GM23338 (cell line): ENCODE measurements around the gene CALHM5. TPM values are rescaled to one million over a fixed set of nuclear protein-coding genes. Genes with fewer than 3 reads are reported as not detected.
A peak's percentile ranks its signal among the peaks of the same experiment; 100 is the strongest.

Source experiments
- ATAC-seq: fragments of 200-7000 bp; cut with Tn5 transposase; 3 replicates; pipeline ENCODE4 v1.9.1; 2020
- DNase-seq: peaks from one replicate; pipeline ENCODE4 v3.0.0-alpha.2; 2015; ENCODE audit warnings: low spot score
- H2AFZ ChIP-seq: fragments of 200-600 bp; sonication (generic); 2 replicates; pipeline ENCODE4 v1.8.0; 2016; ENCODE audit warnings: antibody characterized with exemption, mild to moderate bottlenecking, moderate library complexity
- H3F3A ChIP-seq: fragments of 200-600 bp; sonication (generic); replicated peaks from 2 replicates; pipeline ENCODE4 v1.8.0; 2017; ENCODE audit warnings: antibody characterized with exemption, mixed run types, low read depth
- H3K27ac ChIP-seq: fragments of 200-600 bp; sonication (generic); 2 replicates; pipeline ENCODE4 v1.6.1; 2016; ENCODE audit warnings: low read depth
- H3K27me3 ChIP-seq: fragments of 200-600 bp; sonication (generic); 2 replicates; pipeline ENCODE4 v1.8.0; 2016; ENCODE audit warnings: mild to moderate bottlenecking, mixed run types, moderate library complexity; ENCODE audit not compliant: insufficient read depth
- H3K36me3 ChIP-seq: fragments of 200-600 bp; sonication (generic); 2 replicates; pipeline ENCODE4 v1.8.0; 2016; ENCODE audit warnings: mild to moderate bottlenecking; ENCODE audit not compliant: insufficient read depth
- H3K4me1 ChIP-seq: fragments of 200-600 bp; sonication (generic); 2 replicates; pipeline ENCODE4 v1.8.0; 2016; ENCODE audit warnings: mild to moderate bottlenecking, moderate library complexity; ENCODE audit not compliant: insufficient read depth
- H3K4me2 ChIP-seq: fragments of 200-600 bp; sonication (generic); 2 replicates; pipeline ENCODE4 v1.7.1; 2017; ENCODE audit warnings: mixed run types
- H3K4me3 ChIP-seq: fragments of 200-600 bp; sonication (generic); 2 replicates; pipeline ENCODE4 v1.6.1; 2016; ENCODE audit warnings: mixed run types
- H3K79me2 ChIP-seq: fragments of 200-600 bp; sonication (generic); replicated peaks from 2 replicates; pipeline ENCODE4 v1.8.0; 2017; ENCODE audit warnings: mild to moderate bottlenecking; ENCODE audit not compliant: insufficient read depth
- H3K9me2 ChIP-seq: fragments of 200-600 bp; sonication (generic); 2 replicates; pipeline ENCODE4 v1.8.0; 2017; ENCODE audit not compliant: insufficient read depth
- H4K20me1 ChIP-seq: fragments of 200-600 bp; sonication (generic); replicated peaks from 2 replicates; pipeline ENCODE4 v1.8.0; 2017; ENCODE audit warnings: mild to moderate bottlenecking; ENCODE audit not compliant: insufficient read depth
- H3K27ac Mint-ChIP-seq: 2 replicates; pipeline ENCODE4 v1.8.0; 2020; ENCODE audit warnings: inconsistent platforms, mild to moderate bottlenecking, moderate library complexity, mixed read lengths
- H3K27me3 Mint-ChIP-seq: 3 replicates; pipeline ENCODE4 v1.8.0; 2022; ENCODE audit warnings: low read depth, mild to moderate bottlenecking, moderate library complexity, mixed read lengths, inconsistent platforms; ENCODE audit not compliant: insufficient read depth, poor library complexity
- H3K36me3 Mint-ChIP-seq: 3 replicates; pipeline ENCODE4 v1.8.0; 2021; ENCODE audit warnings: low read depth, mild to moderate bottlenecking, inconsistent platforms, moderate library complexity, mixed read lengths
- H3K4me1 Mint-ChIP-seq: 3 replicates; pipeline ENCODE4 v1.8.0; 2020; ENCODE audit warnings: mild to moderate bottlenecking, inconsistent platforms, mixed read lengths
- H3K4me3 Mint-ChIP-seq: 3 replicates; pipeline ENCODE4 v1.8.0; 2021; ENCODE audit warnings: moderate library complexity, mild to moderate bottlenecking, inconsistent platforms, mixed read lengths
- H3K9me3 Mint-ChIP-seq: 3 replicates; pipeline ENCODE4 v1.8.0; 2020; ENCODE audit warnings: moderate library complexity, mild to moderate bottlenecking, inconsistent platforms, mixed read lengths
- CREB1 ChIP-seq: fragments of 250-450 bp; sonication (Bioruptor Pico); IDR thresholded peaks from 2 replicates; pipeline ENCODE4 v1.5.0; 2020; ENCODE audit warnings: low read depth, mild to moderate bottlenecking, moderate library complexity
- EZH2 ChIP-seq: fragments of 200-600 bp; sonication (generic); IDR thresholded peaks from one replicate; pipeline ENCODE4 v1.8.0; 2017; ENCODE audit warnings: antibody characterized with exemption, mild to moderate bottlenecking, low read depth; ENCODE audit not compliant: unreplicated experiment
- EZH2phosphoT487 ChIP-seq: fragments of 200-600 bp; sonication (generic); IDR thresholded peaks from one replicate; pipeline ENCODE4 v1.8.1; 2018; ENCODE audit warnings: antibody characterized with exemption; ENCODE audit not compliant: unreplicated experiment
- JUNB ChIP-seq: IDR thresholded peaks from one replicate; pipeline ENCODE4 v1.6.1; 2016; ENCODE audit warnings: antibody characterized with exemption; ENCODE audit not compliant: unreplicated experiment
- NANOG ChIP-seq: IDR thresholded peaks from 2 replicates; pipeline ENCODE4 v1.6.1; 2016; ENCODE audit warnings: antibody characterized with exemption, borderline replicate concordance
- POLR2AphosphoS5 ChIP-seq: IDR thresholded peaks from 2 replicates; pipeline ENCODE4 v1.6.1; 2016; ENCODE audit warnings: antibody characterized with exemption, low read depth
- STAT1 ChIP-seq: IDR thresholded peaks from one replicate; pipeline ENCODE4 v1.6.1; 2016; ENCODE audit warnings: antibody characterized with exemption; ENCODE audit not compliant: unreplicated experiment
- ZNF114 ChIP-seq: fragments of 250-450 bp; sonication (Bioruptor Pico); IDR thresholded peaks from 2 replicates; pipeline ENCODE4 v1.5.0; 2020; ENCODE audit warnings: mild to moderate bottlenecking, moderate library complexity
- ZNF331 ChIP-seq: fragments of 250-450 bp; sonication (Bioruptor Pico); IDR thresholded peaks from 2 replicates; pipeline ENCODE4 v1.5.0; 2020; ENCODE audit warnings: low read depth, mild to moderate bottlenecking, moderate library complexity
- polyA plus RNA-seq: library from polyadenylated mRNA; unstranded; fragments of >200 nt; fragmentation: Nextera tagmentation; extraction: Ambion mirVana; gene quantifications from 2 replicates; pipeline ENCODE4 v1.2.1, GENCODE V29; 2016
- total RNA-seq: library from RNA; depleted of rRNA; stranded (reverse); fragments of >200 nt; shearing (Covaris generic); gene quantifications from 2 replicates; pipeline ENCODE4 v1.2.3, GENCODE V29; 2014
- TF ChIP-seq, protein P1 (sequence below): IDR thresholded peaks from 2 replicates; pipeline ENCODE4 v1.6.1; 2016; ENCODE audit warnings: antibody characterized with exemption
- TF ChIP-seq, protein P2 (sequence below): fragments of 250-450 bp; sonication (Bioruptor Pico); IDR thresholded peaks from 2 replicates; pipeline ENCODE4 v1.5.0; 2020; ENCODE audit warnings: mild to moderate bottlenecking, moderate library complexity
- TF ChIP-seq, protein P3 (sequence below): IDR thresholded peaks from one replicate; pipeline ENCODE4 v1.6.1; 2018; ENCODE audit warnings: antibody characterized with exemption; ENCODE audit not compliant: unreplicated experiment
- TF ChIP-seq, protein P4 (sequence below), 2 experiments: fragments of 200-600 bp in 1 of 2; sonication (generic) in 1 of 2; conservative IDR thresholded peaks; 2 replicates each; pipeline versions ENCODE4 v1.5.1 to v1.6.1; 2016 to 2017; ENCODE audit warnings: antibody characterized with exemption in 2 of 2, low read depth in 2 of 2, mild to moderate bottlenecking in 2 of 2, moderate library complexity in 1 of 2

The CALHM5 gene
- total and polyA plus RNA-seq, 2 experiments from 2014 or later: 0.02 to 0.10 TPM

DNA sequence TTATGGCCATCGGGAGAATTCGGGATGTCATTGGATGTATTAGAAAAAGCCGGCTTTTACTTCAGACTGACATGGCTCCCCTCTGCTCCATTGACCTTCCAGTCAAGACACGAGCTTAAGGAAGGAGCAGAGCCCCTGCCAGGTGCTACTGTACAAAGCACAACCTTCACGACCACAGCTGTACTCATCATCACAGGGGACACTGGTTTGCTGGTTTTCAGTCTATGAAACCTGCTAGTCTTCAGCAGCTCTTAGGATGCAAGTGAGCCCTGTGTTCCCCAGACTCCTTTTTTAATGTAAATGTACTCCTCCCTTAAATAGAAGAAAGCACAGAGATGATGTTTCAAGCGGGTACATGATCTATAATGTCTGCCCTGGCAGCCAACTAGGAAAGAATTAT lies 35.9 kb downstream of the CALHM5 start:
- Mint-ChIP-seq H3K4me3 (no peak overlapping the region), H3K27me3 (no peaks in the 10 kb centered on the region), H3K4me1 (peaks cover 8% of the 10 kb centered on the region; the same call in 2 of the 3 replicates), H3K9me3 (no peaks in the 10 kb centered on the region), H3K27ac (no peak overlapping the region), H3K36me3 (no peaks in the 10 kb centered on the region)
- H3K9me2 ChIP-seq: no peaks in the 10 kb centered on the region
- TF ChIP-seq, protein P1, sequence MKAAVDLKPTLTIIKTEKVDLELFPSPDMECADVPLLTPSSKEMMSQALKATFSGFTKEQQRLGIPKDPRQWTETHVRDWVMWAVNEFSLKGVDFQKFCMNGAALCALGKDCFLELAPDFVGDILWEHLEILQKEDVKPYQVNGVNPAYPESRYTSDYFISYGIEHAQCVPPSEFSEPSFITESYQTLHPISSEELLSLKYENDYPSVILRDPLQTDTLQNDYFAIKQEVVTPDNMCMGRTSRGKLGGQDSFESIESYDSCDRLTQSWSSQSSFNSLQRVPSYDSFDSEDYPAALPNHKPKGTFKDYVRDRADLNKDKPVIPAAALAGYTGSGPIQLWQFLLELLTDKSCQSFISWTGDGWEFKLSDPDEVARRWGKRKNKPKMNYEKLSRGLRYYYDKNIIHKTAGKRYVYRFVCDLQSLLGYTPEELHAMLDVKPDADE: no peak
- TF ChIP-seq CREB1: no peak
- no peak for TF ChIP-seq NANOG
- TF ChIP-seq, protein P2, sequence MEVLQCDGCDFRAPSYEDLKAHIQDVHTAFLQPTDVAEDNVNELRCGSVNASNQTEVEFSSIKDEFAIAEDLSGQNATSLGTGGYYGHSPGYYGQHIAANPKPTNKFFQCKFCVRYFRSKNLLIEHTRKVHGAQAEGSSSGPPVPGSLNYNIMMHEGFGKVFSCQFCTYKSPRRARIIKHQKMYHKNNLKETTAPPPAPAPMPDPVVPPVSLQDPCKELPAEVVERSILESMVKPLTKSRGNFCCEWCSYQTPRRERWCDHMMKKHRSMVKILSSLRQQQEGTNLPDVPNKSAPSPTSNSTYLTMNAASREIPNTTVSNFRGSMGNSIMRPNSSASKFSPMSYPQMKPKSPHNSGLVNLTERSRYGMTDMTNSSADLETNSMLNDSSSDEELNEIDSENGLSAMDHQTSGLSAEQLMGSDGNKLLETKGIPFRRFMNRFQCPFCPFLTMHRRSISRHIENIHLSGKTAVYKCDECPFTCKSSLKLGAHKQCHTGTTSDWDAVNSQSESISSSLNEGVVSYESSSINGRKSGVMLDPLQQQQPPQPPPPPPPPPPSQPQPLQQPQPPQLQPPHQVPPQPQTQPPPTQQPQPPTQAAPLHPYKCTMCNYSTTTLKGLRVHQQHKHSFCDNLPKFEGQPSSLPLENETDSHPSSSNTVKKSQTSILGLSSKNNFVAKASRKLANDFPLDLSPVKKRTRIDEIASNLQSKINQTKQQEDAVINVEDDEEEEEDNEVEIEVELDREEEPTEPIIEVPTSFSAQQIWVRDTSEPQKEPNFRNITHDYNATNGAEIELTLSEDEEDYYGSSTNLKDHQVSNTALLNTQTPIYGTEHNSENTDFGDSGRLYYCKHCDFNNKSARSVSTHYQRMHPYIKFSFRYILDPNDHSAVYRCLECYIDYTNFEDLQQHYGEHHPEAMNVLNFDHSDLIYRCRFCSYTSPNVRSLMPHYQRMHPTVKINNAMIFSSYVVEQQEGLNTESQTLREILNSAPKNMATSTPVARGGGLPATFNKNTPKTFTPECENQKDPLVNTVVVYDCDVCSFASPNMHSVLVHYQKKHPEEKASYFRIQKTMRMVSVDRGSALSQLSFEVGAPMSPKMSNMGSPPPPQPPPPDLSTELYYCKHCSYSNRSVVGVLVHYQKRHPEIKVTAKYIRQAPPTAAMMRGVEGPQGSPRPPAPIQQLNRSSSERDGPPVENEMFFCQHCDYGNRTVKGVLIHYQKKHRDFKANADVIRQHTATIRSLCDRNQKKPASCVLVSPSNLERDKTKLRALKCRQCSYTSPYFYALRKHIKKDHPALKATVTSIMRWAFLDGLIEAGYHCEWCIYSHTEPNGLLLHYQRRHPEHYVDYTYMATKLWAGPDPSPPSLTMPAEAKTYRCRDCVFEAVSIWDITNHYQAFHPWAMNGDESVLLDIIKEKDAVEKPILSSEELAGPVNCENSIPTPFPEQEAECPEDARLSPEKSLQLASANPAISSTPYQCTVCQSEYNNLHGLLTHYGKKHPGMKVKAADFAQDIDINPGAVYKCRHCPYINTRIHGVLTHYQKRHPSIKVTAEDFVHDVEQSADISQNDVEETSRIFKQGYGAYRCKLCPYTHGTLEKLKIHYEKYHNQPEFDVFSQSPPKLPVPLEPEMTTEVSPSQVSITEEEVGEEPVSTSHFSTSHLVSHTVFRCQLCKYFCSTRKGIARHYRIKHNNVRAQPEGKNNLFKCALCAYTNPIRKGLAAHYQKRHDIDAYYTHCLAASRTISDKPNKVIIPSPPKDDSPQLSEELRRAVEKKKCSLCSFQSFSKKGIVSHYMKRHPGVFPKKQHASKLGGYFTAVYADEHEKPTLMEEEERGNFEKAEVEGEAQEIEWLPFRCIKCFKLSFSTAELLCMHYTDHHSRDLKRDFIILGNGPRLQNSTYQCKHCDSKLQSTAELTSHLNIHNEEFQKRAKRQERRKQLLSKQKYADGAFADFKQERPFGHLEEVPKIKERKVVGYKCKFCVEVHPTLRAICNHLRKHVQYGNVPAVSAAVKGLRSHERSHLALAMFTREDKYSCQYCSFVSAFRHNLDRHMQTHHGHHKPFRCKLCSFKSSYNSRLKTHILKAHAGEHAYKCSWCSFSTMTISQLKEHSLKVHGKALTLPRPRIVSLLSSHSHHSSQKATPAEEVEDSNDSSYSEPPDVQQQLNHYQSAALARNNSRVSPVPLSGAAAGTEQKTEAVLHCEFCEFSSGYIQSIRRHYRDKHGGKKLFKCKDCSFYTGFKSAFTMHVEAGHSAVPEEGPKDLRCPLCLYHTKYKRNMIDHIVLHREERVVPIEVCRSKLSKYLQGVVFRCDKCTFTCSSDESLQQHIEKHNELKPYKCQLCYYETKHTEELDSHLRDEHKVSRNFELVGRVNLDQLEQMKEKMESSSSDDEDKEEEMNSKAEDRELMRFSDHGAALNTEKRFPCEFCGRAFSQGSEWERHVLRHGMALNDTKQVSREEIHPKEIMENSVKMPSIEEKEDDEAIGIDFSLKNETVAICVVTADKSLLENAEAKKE (CRISPR knock-in tag): no peak
- TF ChIP-seq, protein P3, sequence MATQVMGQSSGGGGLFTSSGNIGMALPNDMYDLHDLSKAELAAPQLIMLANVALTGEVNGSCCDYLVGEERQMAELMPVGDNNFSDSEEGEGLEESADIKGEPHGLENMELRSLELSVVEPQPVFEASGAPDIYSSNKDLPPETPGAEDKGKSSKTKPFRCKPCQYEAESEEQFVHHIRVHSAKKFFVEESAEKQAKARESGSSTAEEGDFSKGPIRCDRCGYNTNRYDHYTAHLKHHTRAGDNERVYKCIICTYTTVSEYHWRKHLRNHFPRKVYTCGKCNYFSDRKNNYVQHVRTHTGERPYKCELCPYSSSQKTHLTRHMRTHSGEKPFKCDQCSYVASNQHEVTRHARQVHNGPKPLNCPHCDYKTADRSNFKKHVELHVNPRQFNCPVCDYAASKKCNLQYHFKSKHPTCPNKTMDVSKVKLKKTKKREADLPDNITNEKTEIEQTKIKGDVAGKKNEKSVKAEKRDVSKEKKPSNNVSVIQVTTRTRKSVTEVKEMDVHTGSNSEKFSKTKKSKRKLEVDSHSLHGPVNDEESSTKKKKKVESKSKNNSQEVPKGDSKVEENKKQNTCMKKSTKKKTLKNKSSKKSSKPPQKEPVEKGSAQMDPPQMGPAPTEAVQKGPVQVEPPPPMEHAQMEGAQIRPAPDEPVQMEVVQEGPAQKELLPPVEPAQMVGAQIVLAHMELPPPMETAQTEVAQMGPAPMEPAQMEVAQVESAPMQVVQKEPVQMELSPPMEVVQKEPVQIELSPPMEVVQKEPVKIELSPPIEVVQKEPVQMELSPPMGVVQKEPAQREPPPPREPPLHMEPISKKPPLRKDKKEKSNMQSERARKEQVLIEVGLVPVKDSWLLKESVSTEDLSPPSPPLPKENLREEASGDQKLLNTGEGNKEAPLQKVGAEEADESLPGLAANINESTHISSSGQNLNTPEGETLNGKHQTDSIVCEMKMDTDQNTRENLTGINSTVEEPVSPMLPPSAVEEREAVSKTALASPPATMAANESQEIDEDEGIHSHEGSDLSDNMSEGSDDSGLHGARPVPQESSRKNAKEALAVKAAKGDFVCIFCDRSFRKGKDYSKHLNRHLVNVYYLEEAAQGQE: no peak
- no peak for TF ChIP-seq ZNF331 (CRISPR knock-in tag)
- TF ChIP-seq STAT1: no peak
- TF ChIP-seq EZH2phosphoT487: no peak
- TF ChIP-seq POLR2AphosphoS5: no peak
- TF ChIP-seq EZH2: no peak
- TF ChIP-seq, protein P4, sequence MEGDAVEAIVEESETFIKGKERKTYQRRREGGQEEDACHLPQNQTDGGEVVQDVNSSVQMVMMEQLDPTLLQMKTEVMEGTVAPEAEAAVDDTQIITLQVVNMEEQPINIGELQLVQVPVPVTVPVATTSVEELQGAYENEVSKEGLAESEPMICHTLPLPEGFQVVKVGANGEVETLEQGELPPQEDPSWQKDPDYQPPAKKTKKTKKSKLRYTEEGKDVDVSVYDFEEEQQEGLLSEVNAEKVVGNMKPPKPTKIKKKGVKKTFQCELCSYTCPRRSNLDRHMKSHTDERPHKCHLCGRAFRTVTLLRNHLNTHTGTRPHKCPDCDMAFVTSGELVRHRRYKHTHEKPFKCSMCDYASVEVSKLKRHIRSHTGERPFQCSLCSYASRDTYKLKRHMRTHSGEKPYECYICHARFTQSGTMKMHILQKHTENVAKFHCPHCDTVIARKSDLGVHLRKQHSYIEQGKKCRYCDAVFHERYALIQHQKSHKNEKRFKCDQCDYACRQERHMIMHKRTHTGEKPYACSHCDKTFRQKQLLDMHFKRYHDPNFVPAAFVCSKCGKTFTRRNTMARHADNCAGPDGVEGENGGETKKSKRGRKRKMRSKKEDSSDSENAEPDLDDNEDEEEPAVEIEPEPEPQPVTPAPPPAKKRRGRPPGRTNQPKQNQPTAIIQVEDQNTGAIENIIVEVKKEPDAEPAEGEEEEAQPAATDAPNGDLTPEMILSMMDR (conservative IDR thresholded peaks at IDR 0.05; ENCODE audit: low read depth in 2 of 2): no peak
- TF ChIP-seq JUNB: no peak
- TF ChIP-seq ZNF114 (CRISPR knock-in tag): no peak
- DNase-seq: no peak
- no peak overlapping the region for H3K4me3 ChIP-seq
- H3K4me2 ChIP-seq: no peak overlapping the region
- no peaks in the 10 kb centered on the region for H3K27me3 ChIP-seq
- no peak; the same call in 2 of the 3 replicates for ATAC-seq
- no peaks in the 10 kb centered on the region; the same call in 1 of the 2 replicates for H3K4me1 ChIP-seq
- H4K20me1 ChIP-seq: no peaks in the 10 kb centered on the region
- H3F3A ChIP-seq: no peaks in the 10 kb centered on the region
- no peaks in the 10 kb centered on the region for H3K79me2 ChIP-seq
- no peak overlapping the region for H3K27ac ChIP-seq
- no peaks in the 10 kb centered on the region for H3K36me3 ChIP-seq
- peak overlapping the region; percentile 63; the same call in 1 of the 2 replicates for H2AFZ ChIP-seq
